GM12891 (cell line): Measurements from ENCODE around the gene RPL10.

Experiments
- POLR2A ChIP-seq: IDR thresholded peaks from 2 replicates; pipeline ENCODE4 v1.6.1; 2011; ENCODE audit warnings: low read depth, low read length, control low read depth
- POLR2AphosphoS5 ChIP-seq: IDR thresholded peaks from 2 replicates; pipeline ENCODE4 v1.6.1; 2011; ENCODE audit warnings: low read depth, low read length, control low read depth

DNA sequence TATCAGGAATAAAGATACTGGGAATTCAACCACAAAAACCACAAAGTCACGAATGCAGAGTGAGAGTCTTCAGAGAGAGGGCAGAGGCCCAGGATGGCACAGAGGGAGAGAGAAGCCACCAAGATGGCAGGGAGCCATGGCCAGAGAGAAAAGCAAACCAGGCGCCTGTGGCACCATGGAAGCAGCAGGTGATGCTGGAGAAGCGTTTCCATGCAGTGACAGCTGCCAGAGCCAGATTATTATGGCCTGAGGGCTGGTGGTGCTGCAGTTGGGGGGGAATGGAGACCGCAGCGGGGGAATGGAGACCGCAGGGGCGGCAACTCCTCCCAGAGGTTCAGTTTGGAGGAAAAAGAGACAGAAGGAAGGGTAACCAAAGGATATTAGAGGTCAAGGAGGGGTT lies 19.0 kb downstream of the RPL10 start:
- TF ChIP-seq POLR2A (no peak), POLR2AphosphoS5 (no peak)
